ENCODE results near the gene CELSR1.

Gene CELSR1

GRCh38 chr22:46557736-46558480 lies 20.5 kb upstream of the CELSR1 start:
- no peak for DNase-seq (ENCODE audit: low read depth in 1 of 2, low spot score in 1 of 2)

GRCh38 chr22:46556775-46557174 lies 19.4 kb upstream of the CELSR1 start:
- no peak for DNase-seq (ENCODE audit: low read depth in 1 of 2, low spot score in 1 of 2)

- DNase-seq (ENCODE audit: low read depth in 1 of 2, low spot score in 1 of 2) = no peak
Measured at GRCh38 chr22:46553189-46553588, 15.8 kb upstream of the CELSR1 start.

GRCh38 chr22:46551996-46552395 lies 14.6 kb upstream of the CELSR1 start:
- DNase-seq (ENCODE audit: low read depth in 1 of 2, low spot score in 1 of 2) = no peak

- DNase-seq (ENCODE audit: low read depth in 1 of 2, low spot score in 1 of 2) = no peak
Measured at GRCh38 chr22:46551321-46551720, 13.9 kb upstream of the CELSR1 start.

- DNase-seq (ENCODE audit: low read depth in 1 of 2, low spot score in 1 of 2) = no peak
Measured at GRCh38 chr22:46549971-46550641, 12.7 kb upstream of the CELSR1 start.

GRCh38 chr22:46549563-46549840 lies 12.1 kb upstream of the CELSR1 start:
- DNase-seq (ENCODE audit: low read depth in 1 of 2, low spot score in 1 of 2) = no peak

- no peak for DNase-seq (ENCODE audit: low read depth in 1 of 2, low spot score in 1 of 2)
Measured at GRCh38 chr22:46547883-46548244, 10.4 kb upstream of the CELSR1 start.

GRCh38 chr22:46547179-46547882 lies 9.9 kb upstream of the CELSR1 start:
- no peak for DNase-seq (ENCODE audit: low read depth in 1 of 2, low spot score in 1 of 2)

GRCh38 chr22:46546466-46547178 lies 9.2 kb upstream of the CELSR1 start:
- no peak for DNase-seq (ENCODE audit: low read depth in 1 of 2, low spot score in 1 of 2)

GRCh38 chr22:46545086-46545792 lies 7.8 kb upstream of the CELSR1 start:
- no peak for DNase-seq (ENCODE audit: low read depth in 1 of 2, low spot score in 1 of 2)

GRCh38 chr22:46542011-46542985 lies 4.9 kb upstream of the CELSR1 start:
- peak; percentile 44 to 64 for DNase-seq (ENCODE audit: low read depth in 1 of 2, low spot score in 1 of 2)

GRCh38 chr22:46541536-46541935 lies 4.1 kb upstream of the CELSR1 start:
- DNase-seq (ENCODE audit: low read depth in 1 of 2, low spot score in 1 of 2) = no peak

- DNase-seq (ENCODE audit: low read depth in 1 of 2, low spot score in 1 of 2) = no peak
Measured at GRCh38 chr22:46540874-46541273, 3.5 kb upstream of the CELSR1 start.

GRCh38 chr22:46539169-46539568 lies 1.7 kb upstream of the CELSR1 start:
- DNase-seq (ENCODE audit: low read depth in 1 of 2, low spot score in 1 of 2) = no peak

GRCh38 chr22:46538814-46539160 lies 1.4 kb upstream of the CELSR1 start:
- no peak for DNase-seq (ENCODE audit: low read depth in 1 of 2, low spot score in 1 of 2)

GRCh38 chr22:46537946-46538813 lies 760 bp upstream of the CELSR1 start:
- DNase-seq (ENCODE audit: low read depth in 1 of 2, low spot score in 1 of 2) = no peak

GRCh38 chr22:46536537-46537224 lies 739 bp downstream of the CELSR1 start:
- DNase-seq (ENCODE audit: low read depth in 1 of 2, low spot score in 1 of 2) = no peak
